Mesenchymal stem cell (in vitro differentiated cells and primary cell): ENCODE measurements around the gene MOB3B.

ENCODE experiments used
- DNase-seq: peaks from one replicate; pipeline ENCODE4 v3.0.0-alpha.2; 2013
- H2AFZ ChIP-seq: one replicate; pipeline ENCODE4 v1.6.1; 2013; ENCODE audit warnings: low read depth, mild to moderate bottlenecking, control low read depth, inconsistent platforms, low read length, moderate library complexity
- H2AK5ac ChIP-seq: 2 replicates; pipeline ENCODE4 v1.6.1; 2013; ENCODE audit warnings: low read length, moderate library complexity, mild to moderate bottlenecking, inconsistent platforms; ENCODE audit not compliant: severe bottlenecking
- H2BK120ac ChIP-seq: one replicate; pipeline ENCODE4 v1.6.1; 2013; ENCODE audit warnings: low read depth, mild to moderate bottlenecking, inconsistent platforms, low read length, moderate library complexity
- H2BK12ac ChIP-seq, 2 experiments: one replicate each; pipeline ENCODE4 v1.6.1; 2013; ENCODE audit warnings: inconsistent platforms in 2 of 2, low read length in 2 of 2, mild to moderate bottlenecking in 2 of 2, moderate library complexity in 2 of 2, control low read depth in 1 of 2
- H2BK15ac ChIP-seq: one replicate; pipeline ENCODE4 v1.6.1; 2013; ENCODE audit warnings: mild to moderate bottlenecking, low read depth, inconsistent platforms; ENCODE audit not compliant: poor library complexity, severe bottlenecking
- H2BK5ac ChIP-seq: 2 replicates; pipeline ENCODE4 v1.6.1; 2013; ENCODE audit warnings: low read depth, mild to moderate bottlenecking, low read length, control low read depth, inconsistent platforms; ENCODE audit not compliant: poor library complexity, severe bottlenecking
- H3K14ac ChIP-seq, 2 experiments: one replicate each; pipeline ENCODE4 v1.6.1; 2013; ENCODE audit warnings: inconsistent platforms in 2 of 2, low read length in 2 of 2, control low read depth in 1 of 2, mild to moderate bottlenecking in 1 of 2, moderate library complexity in 1 of 2
- H3K18ac ChIP-seq, 2 experiments: one replicate each; pipeline ENCODE4 v1.6.1; 2013; ENCODE audit warnings: inconsistent platforms in 2 of 2, low read length in 2 of 2, control low read depth in 1 of 2, low read depth in 1 of 2, mild to moderate bottlenecking in 1 of 2
- H3K23ac ChIP-seq, 2 experiments: one replicate each; pipeline ENCODE4 v1.6.1; 2013; ENCODE audit warnings: inconsistent platforms in 2 of 2, low read length in 2 of 2, mild to moderate bottlenecking in 2 of 2, moderate library complexity in 2 of 2, control low read depth in 1 of 2
- H3K27ac ChIP-seq: 2 replicates; pipeline ENCODE4 v1.5.1; 2013; ENCODE audit warnings: mild to moderate bottlenecking, moderate library complexity, low read length, control low read depth, inconsistent platforms; ENCODE audit not compliant: poor library complexity, severe bottlenecking
- H3K27me3 ChIP-seq, 2 experiments: 2 replicates each; pipeline versions ENCODE4 v1.6.1 to v1.7.0; 2013; ENCODE audit warnings: low read length in 2 of 2, mild to moderate bottlenecking in 2 of 2, moderate library complexity in 2 of 2, control low read depth in 1 of 2, inconsistent platforms in 1 of 2; ENCODE audit not compliant: control insufficient read depth in 1 of 2, insufficient read depth in 1 of 2
- H3K36me3 ChIP-seq, 2 experiments: 2 replicates each; pipeline versions ENCODE4 v1.6.1 to v1.7.0; 2013; ENCODE audit warnings: low read length in 2 of 2, control low read depth in 1 of 2, inconsistent platforms in 1 of 2, low read depth in 1 of 2, mild to moderate bottlenecking in 1 of 2; ENCODE audit not compliant: insufficient read depth in 2 of 2, control insufficient read depth in 1 of 2
- H3K4ac ChIP-seq, 2 experiments: one replicate each; pipeline ENCODE4 v1.6.1; 2013; ENCODE audit warnings: inconsistent platforms in 2 of 2, low read length in 2 of 2, mild to moderate bottlenecking in 2 of 2, moderate library complexity in 2 of 2, control low read depth in 1 of 2, low read depth in 1 of 2
- H3K4me1 ChIP-seq: 2 replicates; pipeline ENCODE4 v1.6.1; 2013; ENCODE audit warnings: low read depth, low read length, control low read depth; ENCODE audit not compliant: control insufficient read depth, insufficient read depth
- H3K4me2 ChIP-seq: 2 replicates; pipeline ENCODE4 v1.6.1; 2013; ENCODE audit warnings: low read length, mild to moderate bottlenecking, inconsistent platforms; ENCODE audit not compliant: poor library complexity, severe bottlenecking
- H3K4me3 ChIP-seq, 2 experiments: 2 replicates each; pipeline versions ENCODE4 v1.5.1 to v1.7.0; 2013; ENCODE audit warnings: low read length in 2 of 2, mild to moderate bottlenecking in 2 of 2, control low read depth in 1 of 2, low read depth in 1 of 2; ENCODE audit not compliant: insufficient read depth in 1 of 2
- H3K79me1 ChIP-seq: replicated peaks from 2 replicates; pipeline ENCODE4 v1.6.1; 2013; ENCODE audit warnings: mild to moderate bottlenecking, control low read depth, low read length, inconsistent platforms; ENCODE audit not compliant: poor library complexity, severe bottlenecking
- H3K9ac ChIP-seq: 2 replicates; pipeline ENCODE4 v1.7.0; 2013; ENCODE audit warnings: mild to moderate bottlenecking, low read length, moderate library complexity
- H3K9me3 ChIP-seq: 2 replicates; pipeline ENCODE4 v1.7.0; 2013; ENCODE audit warnings: mild to moderate bottlenecking, low read length; ENCODE audit not compliant: control insufficient read depth
- H4K8ac ChIP-seq: one replicate; pipeline ENCODE4 v1.6.1; 2013; ENCODE audit warnings: inconsistent platforms, mild to moderate bottlenecking, low read length, moderate library complexity
- H4K91ac ChIP-seq: one replicate; pipeline ENCODE4 v1.6.1; 2013; ENCODE audit warnings: mild to moderate bottlenecking, low read length, inconsistent platforms
- WGBS: methylation state at CpG from one replicate; pipeline ENCODE4 v1.1.7; 2013; ENCODE audit warnings: mixed read lengths; 5-methylcytosine and 5-hydroxymethylcytosine counted together

The MOB3B gene

GRCh38 chr9:27566118-27566517 lies 36.5 kb upstream of the MOB3B start:
- Histone ChIP-seq H3K4me2 (no peak overlapping the region), H3K9me3 (no peaks in the 10 kb centered on the region), H2BK120ac (no peak overlapping the region), H3K79me1 (no peaks in the 10 kb centered on the region), H2BK12ac (no peak overlapping the region), H2BK15ac (no peak overlapping the region), H4K8ac (no peak overlapping the region), H2AK5ac (no peak overlapping the region), H3K9ac (no peak overlapping the region), H3K27ac (no peak overlapping the region), H3K27me3 (no peaks in the 10 kb centered on the region), H2BK5ac (no peak overlapping the region), H3K4ac (no peak overlapping the region), H3K23ac (no peak overlapping the region), H3K4me3 (no peak overlapping the region), H3K18ac (no peak overlapping the region), H3K14ac (no peak overlapping the region), H2AFZ (no peak overlapping the region), H4K91ac (no peak overlapping the region), H3K4me1 (no peaks in the 10 kb centered on the region), H3K36me3 (peaks cover 0 to 27% of the 10 kb centered on the region in 2 experiments)
- no CpG with 5 or more reads among the region's 1 CpG for WGBS
- DNase-seq = no peak

- H2AK5ac ChIP-seq = no peak overlapping the region
- no peak for DNase-seq
- no peaks in the 10 kb centered on the region for H3K4me1 ChIP-seq
- H3K9me3 ChIP-seq = no peaks in the 10 kb centered on the region
- H3K9ac ChIP-seq = no peak overlapping the region
- no peak overlapping the region for H3K14ac ChIP-seq
- H3K27ac ChIP-seq = no peak overlapping the region
- H3K4ac ChIP-seq = no peak overlapping the region
- H2BK120ac ChIP-seq = no peak overlapping the region
- H2AFZ ChIP-seq = no peak overlapping the region
- H3K36me3 ChIP-seq = peaks cover 0 to 31% of the 10 kb centered on the region in 2 experiments
- H3K18ac ChIP-seq = no peak overlapping the region
- no peak overlapping the region for H3K23ac ChIP-seq
- no peaks in the 10 kb centered on the region for H3K79me1 ChIP-seq
- no peak overlapping the region for H2BK15ac ChIP-seq
- no peak overlapping the region for H2BK12ac ChIP-seq
- no peak overlapping the region for H3K4me2 ChIP-seq
- H4K8ac ChIP-seq = no peak overlapping the region
- H4K91ac ChIP-seq = no peak overlapping the region
- no peak overlapping the region for H2BK5ac ChIP-seq
- H3K4me3 ChIP-seq = no peak overlapping the region
- H3K27me3 ChIP-seq = no peaks in the 10 kb centered on the region
Observed at GRCh38 chr9:27565696-27566095, 36.1 kb upstream of the MOB3B start.

GRCh38 chr9:27564670-27565069 lies 35.1 kb upstream of the MOB3B start:
- no peak overlapping the region for H2BK15ac ChIP-seq
- no peak overlapping the region for H2AK5ac ChIP-seq
- no peak overlapping the region for H2BK12ac ChIP-seq
- no peak overlapping the region for H3K23ac ChIP-seq
- H4K8ac ChIP-seq = no peak overlapping the region
- H3K4ac ChIP-seq = no peak overlapping the region
- no peak overlapping the region for H3K18ac ChIP-seq
- no peak for DNase-seq
- H2AFZ ChIP-seq = no peak overlapping the region
- 100% methylated on average over 1 of the region's 1 CpG for WGBS
- H4K91ac ChIP-seq = no peak overlapping the region
- no peaks in the 10 kb centered on the region for H3K9me3 ChIP-seq
- H3K14ac ChIP-seq = no peak overlapping the region
- no peak overlapping the region for H3K4me2 ChIP-seq
- no peak overlapping the region for H3K27ac ChIP-seq
- H3K9ac ChIP-seq = no peak overlapping the region
- no peak overlapping the region for H2BK120ac ChIP-seq
- peaks cover 0 to 39% of the 10 kb centered on the region in 2 experiments for H3K36me3 ChIP-seq
- no peak overlapping the region for H3K4me3 ChIP-seq
- H3K4me1 ChIP-seq = no peaks in the 10 kb centered on the region
- no peaks in the 10 kb centered on the region for H3K79me1 ChIP-seq
- no peaks in the 10 kb centered on the region for H3K27me3 ChIP-seq
- no peak overlapping the region for H2BK5ac ChIP-seq

- Histone ChIP-seq H3K27me3 (no peaks in the 10 kb centered on the region), H2AK5ac (no peak overlapping the region), H3K36me3 (peaks cover 0 to 39% of the 10 kb centered on the region in 2 experiments), H4K8ac (no peak overlapping the region), H2BK120ac (no peak overlapping the region), H3K4me2 (no peak overlapping the region), H3K79me1 (no peaks in the 10 kb centered on the region), H3K23ac (no peak overlapping the region), H3K4me3 (no peak overlapping the region), H3K9me3 (no peaks in the 10 kb centered on the region), H2AFZ (no peak overlapping the region), H3K14ac (no peak overlapping the region), H3K9ac (no peak overlapping the region), H4K91ac (no peak overlapping the region), H3K4me1 (no peaks in the 10 kb centered on the region), H3K18ac (no peak overlapping the region), H3K4ac (no peak overlapping the region), H3K27ac (no peak overlapping the region), H2BK12ac (no peak overlapping the region), H2BK5ac (no peak overlapping the region), H2BK15ac (no peak overlapping the region)
- WGBS = 100% methylated on average over 1 of the region's 4 CpGs
- DNase-seq = no peak
Observed at GRCh38 chr9:27563738-27564430, 34.3 kb upstream of the MOB3B start.
